HG03095 (cell line): ENCODE data around the gene NF1.
"Not testable (repeated sequence)": the region's sequence is repeated elsewhere in the genome, so short reads cannot be mapped to it uniquely, and the experiment has no call there.

Experiments
- ATAC-seq: cut with Tn5 transposase; IDR thresholded peaks from one replicate; pipeline ENCODE4 v1.9.1; 2021; ENCODE audit warnings: moderate library complexity; ENCODE audit not compliant: unreplicated experiment

Gene NF1

DNA sequence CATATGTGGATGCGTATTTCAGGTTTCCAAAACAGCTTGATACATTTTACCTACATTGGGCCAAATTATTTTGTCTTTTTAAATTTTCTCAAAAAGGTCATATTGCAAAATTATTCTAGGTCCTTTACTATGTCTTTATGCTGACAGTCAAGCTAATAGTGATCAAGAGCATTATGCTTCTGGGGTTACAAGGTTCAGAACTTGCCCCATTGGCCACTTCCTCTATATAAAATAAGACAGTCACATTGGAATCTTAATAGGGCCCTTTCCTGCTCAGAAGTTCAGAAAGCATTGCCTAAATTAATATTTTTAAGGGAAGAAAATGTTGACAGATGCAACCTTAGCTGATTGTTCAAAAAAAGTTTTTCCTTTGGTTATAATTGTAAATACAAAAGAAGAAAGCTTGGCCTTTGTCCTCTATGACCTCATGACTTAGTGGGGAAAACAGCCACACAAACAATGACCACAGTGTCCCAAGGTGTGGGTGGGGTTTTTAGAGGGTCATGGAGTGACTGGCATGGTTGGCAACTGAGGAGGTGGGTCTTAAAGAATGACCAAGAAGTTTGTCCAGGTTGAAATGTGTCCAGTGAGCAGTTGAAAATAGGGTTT is 284.9 kb downstream of the NF1 start:
- no peak for ATAC-seq

GRCh38 chr17:31381165-31381668 is 286.4 kb downstream of the NF1 start:
- ATAC-seq: no peak

- ATAC-seq: not testable (repeated sequence)
Measured at GRCh38 chr17:31382668-31383275, 288.0 kb downstream of the NF1 start.

DNA sequence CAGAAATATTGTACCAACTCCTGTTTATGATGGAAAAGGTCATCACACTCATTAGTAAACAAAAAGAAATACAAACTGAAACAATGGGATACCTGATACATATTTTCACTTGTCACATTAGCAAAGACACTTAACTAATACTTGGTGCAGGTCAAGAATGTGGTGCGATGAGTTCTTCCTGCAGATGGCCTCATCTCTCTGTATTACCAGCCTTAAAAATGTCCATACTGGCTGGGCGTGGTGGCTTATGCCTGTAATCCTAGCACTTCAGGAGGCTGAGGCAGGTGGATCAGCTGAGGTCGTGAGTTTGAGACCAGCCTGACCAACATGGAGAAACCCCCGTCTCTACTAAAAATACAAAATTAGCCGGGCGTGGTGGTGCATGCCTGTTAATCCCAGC is 288.7 kb downstream of the NF1 start:
- ATAC-seq: not testable (repeated sequence)

- no peak for ATAC-seq
Measured at GRCh38 chr17:31385428-31386285, 290.9 kb downstream of the NF1 start.

- no peak for ATAC-seq
Measured at GRCh38 chr17:31386542-31387075, 291.8 kb downstream of the NF1 start.

GRCh38 chr17:31387438-31387837 is 292.7 kb downstream of the NF1 start:
- ATAC-seq: no peak

- no peak for ATAC-seq
Measured at GRCh38 chr17:31388351-31388750, 293.6 kb downstream of the NF1 start.

DNA sequence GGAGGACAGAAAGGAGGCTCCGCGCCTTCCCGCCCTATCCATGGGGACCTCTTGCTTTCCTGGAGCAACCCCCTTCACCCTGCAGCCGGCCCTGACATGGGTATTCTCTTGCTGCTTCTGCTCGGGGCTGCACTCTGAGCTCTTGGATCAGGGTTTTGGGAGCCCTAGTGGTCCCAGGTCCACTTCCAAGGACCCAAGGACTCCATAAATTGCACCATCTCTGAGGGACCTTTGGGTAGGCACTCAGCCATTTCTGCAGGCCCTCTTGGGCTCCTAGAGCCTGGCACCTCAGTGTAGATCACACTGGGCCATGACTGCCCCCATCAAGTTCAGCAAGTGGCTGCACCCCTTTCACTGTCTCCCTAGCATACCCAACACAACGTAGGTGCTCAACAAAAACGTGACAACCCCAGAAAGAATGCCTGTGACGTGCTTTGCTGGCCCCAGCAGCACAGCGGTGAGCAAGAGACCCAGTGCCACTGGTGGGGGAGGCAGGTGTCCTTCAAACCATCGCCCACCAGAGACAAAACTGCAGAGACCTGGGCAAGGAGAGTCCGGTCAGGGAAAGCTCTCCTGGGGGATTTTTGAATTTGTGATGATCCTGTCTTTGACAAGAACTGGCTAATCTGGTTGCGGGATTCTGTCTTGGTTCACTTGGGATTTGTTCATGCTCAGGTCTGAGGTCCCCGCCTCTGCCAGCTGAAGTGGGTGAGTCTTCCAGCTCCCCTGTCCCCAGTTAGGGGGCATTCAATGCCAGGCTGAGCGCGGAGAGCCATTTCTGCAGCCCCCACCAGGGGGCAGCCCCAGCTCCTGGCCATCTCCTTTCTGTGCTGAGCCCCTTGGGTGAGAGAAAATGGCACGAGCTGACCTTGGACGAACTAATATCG is 294.2 kb downstream of the NF1 start:
- no peak for ATAC-seq

GRCh38 chr17:31389657-31390381 is 295.0 kb downstream of the NF1 start:
- no peak for ATAC-seq

DNA sequence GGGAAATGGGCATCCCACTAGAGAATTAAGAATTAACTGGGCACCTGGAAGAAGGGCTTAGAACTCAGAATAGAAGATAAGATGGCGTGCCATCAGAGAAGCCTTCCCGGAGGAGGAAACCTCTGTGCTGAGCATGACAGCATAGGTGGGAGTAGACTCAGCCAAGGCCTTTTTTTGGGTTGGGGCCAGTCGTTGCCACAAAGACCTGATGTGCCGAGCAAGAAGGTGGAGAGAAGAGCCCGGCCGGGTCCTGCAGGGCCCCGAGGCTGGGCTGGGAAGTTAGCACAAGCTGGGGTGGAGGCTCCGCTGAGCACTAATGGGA is 295.6 kb downstream of the NF1 start:
- no peak for ATAC-seq

GRCh38 chr17:31390748-31391495 is 296.1 kb downstream of the NF1 start:
- no peak for ATAC-seq

- no peak for ATAC-seq
Measured at GRCh38 chr17:31391496-31391949, 296.7 kb downstream of the NF1 start, which contains the start of gene RAB11FIP4. RAB11FIP4 (plus strand) TSS chr17:31391675; CDS start chr17:31391853, 178 bp downstream.

DNA sequence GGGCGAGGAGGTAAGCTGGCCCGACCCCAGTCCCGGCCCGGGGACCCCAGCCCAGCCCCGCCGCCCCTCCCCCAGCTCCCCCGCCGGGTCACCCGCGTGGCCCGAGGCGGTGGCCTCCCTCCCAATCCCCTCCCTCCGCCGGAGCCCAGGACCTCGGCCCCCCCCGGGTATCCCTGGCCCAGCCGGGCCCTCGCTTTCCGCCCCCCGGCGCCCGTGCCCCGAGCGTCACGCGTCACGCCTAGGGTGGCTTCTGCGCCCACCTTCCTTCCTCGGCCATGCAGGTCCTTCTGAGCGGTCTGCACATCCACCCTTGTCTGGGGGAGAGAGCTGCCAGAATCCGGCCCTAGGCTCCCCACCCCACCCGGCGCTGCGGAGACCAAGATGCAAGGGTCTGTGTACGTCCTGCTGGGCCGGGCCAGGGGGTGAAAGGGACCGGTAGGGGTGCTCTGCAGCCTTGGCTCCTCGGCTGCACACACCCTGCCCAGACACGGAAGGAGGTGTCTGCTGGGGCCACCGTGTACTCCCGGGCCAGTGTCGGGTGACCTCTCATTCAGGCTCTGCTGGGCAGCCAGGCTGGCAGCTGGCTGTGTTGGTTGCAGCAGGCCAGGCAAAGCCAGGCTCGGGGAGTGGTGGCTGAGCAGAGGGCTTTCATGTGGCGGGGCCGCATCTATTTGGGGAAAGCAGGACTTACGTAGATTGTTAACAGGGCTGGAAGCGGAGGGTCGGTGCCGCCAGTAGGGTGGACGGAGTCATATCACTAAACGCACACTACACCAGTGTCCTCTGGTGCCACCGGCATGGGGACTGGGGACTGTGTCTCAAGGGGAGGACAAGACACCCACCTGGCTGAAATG is 297.5 kb downstream of the NF1 start:
- no peak for ATAC-seq

DNA sequence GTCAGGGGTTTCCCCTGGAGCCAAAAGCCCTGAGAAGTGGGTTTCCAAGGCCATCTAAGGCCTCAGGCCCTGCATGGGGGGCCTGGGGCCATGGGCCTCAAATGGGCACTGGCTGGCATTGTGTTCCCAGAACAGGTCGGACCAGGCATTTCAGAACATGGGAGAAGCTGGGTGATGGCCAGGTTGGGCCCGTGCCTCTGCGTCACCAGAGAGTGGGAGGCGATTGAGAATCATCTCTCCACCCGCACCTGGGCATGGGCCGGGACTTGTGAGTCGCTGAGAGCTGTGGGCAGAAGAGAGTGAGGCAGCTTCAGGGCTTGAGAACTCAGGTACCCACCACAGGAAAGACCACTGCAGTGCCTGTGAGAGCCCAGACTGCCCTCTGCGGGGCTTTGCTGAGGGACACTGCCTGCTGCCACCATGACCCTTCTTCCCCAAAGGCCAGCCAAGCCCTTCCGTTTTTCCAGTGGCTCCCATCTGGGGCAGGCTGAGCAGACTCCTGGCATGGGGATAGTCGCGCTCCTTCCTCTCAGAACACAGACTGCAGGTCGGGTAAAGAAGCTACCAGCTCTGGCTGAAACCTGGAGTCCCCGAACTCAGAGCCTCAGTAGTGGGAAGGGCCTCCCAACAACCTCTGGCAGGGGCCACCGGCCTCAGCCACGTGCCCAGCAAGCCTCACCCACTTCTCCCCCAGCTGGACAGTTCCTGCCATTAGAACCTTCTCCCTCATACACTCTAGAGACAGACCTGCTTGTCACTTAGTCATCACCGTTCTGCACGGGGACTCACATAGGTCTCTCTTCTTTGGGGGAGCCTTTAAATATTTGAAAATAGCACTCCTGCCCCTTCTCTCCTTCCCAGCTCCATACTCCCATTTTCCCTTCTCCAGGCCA is 298.3 kb downstream of the NF1 start:
- no peak for ATAC-seq

DNA sequence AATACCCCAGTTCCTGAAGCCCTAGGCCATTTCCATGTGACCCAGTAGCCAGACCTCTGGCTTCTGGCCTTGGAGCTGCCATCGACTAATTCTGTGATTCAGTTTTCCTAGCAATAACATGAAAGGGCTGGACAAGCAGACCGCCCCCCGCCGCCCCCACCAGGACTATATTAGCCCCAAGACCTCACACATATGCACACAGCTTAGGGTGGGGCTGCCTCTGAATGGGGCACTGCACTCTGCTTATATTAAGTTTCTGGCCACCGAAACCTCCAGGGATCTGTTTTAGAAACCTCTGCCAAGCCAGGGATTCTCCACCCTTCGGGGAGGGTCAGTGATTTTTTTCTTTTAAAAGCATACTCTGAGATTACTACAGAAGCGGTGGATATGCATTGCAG is 299.0 kb downstream of the NF1 start:
- ATAC-seq: no peak

GRCh38 chr17:31394544-31394943 is 299.8 kb downstream of the NF1 start:
- ATAC-seq: no peak
